T-helper 1 cell treated with Interleukin-12 subunit alpha and Interleukin-12 subunit beta and Interleukin-4 antibody, amounts not matched to agents 30 ng/mL and 1 ng/mL, for 36 hours (primary cell): ENCODE results near the gene CCDC182. TPM values are rescaled to one million over a fixed set of nuclear protein-coding genes. Genes with fewer than 3 reads are reported as not detected.

Source experiments
- intact Hi-C: fragments of 100-400 bp; cut with micrococcal nuclease; formaldehyde crosslinking; loops from one replicate; pipeline ENCODE4 v1.15.1; 2024
- total RNA-seq: library from RNA; stranded (reverse); gene quantifications from 2 replicates; pipeline ENCODE4 v1.2.3, GENCODE V29; 2022

Gene CCDC182
- total RNA-seq, 1 donor from 2014 or later: not detected

- intact Hi-C loops: no loop called here
Observed at GRCh38 chr17:57701124-57701523, 44.0 kb downstream of the CCDC182 start.

- intact Hi-C loops: no loop called here
Observed at GRCh38 chr17:57699751-57700219, 45.3 kb downstream of the CCDC182 start.

DNA sequence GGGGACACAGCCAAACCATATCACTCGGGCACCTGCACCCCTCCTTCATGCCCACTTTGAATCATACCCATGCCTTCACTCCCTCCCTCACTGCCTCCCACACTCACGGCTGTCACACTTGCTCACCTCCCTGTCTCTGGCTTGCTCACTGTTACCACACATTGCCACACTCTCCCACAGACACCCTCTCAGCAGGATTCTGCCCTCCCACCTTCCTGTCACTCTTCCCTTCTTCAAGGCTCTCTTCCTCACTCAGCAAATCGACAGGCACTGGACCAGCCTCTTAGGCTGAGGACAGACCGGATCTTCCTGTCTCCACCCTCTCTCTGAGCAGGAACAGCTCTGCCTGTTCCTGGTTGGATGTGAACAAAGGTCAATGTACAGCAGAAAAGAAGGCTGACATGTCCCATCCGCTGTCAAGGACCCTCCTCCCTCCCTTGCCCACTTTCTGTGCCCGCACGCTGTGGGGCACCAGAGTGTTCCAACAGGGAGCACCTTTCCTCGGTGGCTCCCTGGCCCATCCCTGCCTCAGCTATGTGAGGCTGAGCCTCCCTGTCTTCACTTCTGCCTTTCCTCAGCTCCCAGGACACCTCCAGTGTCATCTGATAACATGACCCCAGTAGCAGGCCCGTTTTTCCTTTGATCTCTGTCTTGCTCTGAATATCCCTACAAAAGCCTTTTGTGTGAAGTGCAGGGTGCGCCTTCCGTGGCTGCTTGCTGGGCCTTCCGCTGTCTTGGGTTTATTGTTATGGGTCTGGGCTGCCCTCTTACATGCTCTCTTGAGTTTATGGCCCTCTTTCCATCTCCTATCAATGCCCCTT lies 47.0 kb downstream of the CCDC182 start:
- intact Hi-C loops: no loop called here

GRCh38 chr17:57697197-57697596 lies 47.9 kb downstream of the CCDC182 start:
- intact Hi-C loops: no loop called here

- intact Hi-C loops: no loop called here
Observed at GRCh38 chr17:57696050-57696449, 49.0 kb downstream of the CCDC182 start.

Other genes starting within 250 kb of the CCDC182 start
- 40.5 and 42.3 TPM in 2 replicates for gene MRPS23, start 104.7 kb upstream of the CCDC182 start, total RNA-seq
- 0.29 and 0.41 TPM in 2 replicates for gene CUEDC1, start 210.1 kb upstream of the CCDC182 start, total RNA-seq
- gene VEZF1, start 243.0 kb upstream of the CCDC182 start, total RNA-seq: 42.4 and 43.9 TPM in 2 replicates